Endothelial cell (in vitro differentiated cells): ENCODE results near the gene NEUROD2. TPM values are rescaled to one million over a fixed set of nuclear protein-coding genes. Genes with fewer than 3 reads are reported as not detected.

Source experiments
- DNase-seq: peaks from one replicate; pipeline ENCODE4 v3.0.0; 2021; ENCODE audit warnings: low spot score
- H3K27ac Mint-ChIP-seq: one replicate; pipeline ENCODE4 v1.8.0; 2021; ENCODE audit warnings: mixed read lengths, inconsistent platforms; ENCODE audit not compliant: unreplicated experiment
- H3K27me3 Mint-ChIP-seq: one replicate; pipeline ENCODE4 v1.8.0; 2021; ENCODE audit warnings: mild to moderate bottlenecking, moderate library complexity, mixed read lengths, inconsistent platforms; ENCODE audit not compliant: unreplicated experiment
- H3K36me3 Mint-ChIP-seq: one replicate; pipeline ENCODE4 v1.8.0; 2021; ENCODE audit warnings: mild to moderate bottlenecking, low read depth, mixed read lengths, inconsistent platforms; ENCODE audit not compliant: unreplicated experiment
- H3K4me1 Mint-ChIP-seq: one replicate; pipeline ENCODE4 v1.8.0; 2021; ENCODE audit warnings: mild to moderate bottlenecking, mixed read lengths, inconsistent platforms; ENCODE audit not compliant: unreplicated experiment
- H3K4me3 Mint-ChIP-seq: one replicate; pipeline ENCODE4 v1.8.0; 2021; ENCODE audit warnings: mild to moderate bottlenecking, mixed read lengths, inconsistent platforms; ENCODE audit not compliant: unreplicated experiment
- H3K9me3 Mint-ChIP-seq: one replicate; pipeline ENCODE4 v1.8.0; 2021; ENCODE audit warnings: mixed read lengths, inconsistent platforms; ENCODE audit not compliant: unreplicated experiment
- total RNA-seq: library from RNA; stranded (reverse); fragmentation: NEBNext Ultra II Directional; extraction: Animal tissue kit (Norgen Biotek cat#: 25700); gene quantifications from one replicate; pipeline ENCODE4 v1.2.1, GENCODE V29; 2021; ENCODE audit not compliant: unreplicated experiment
- TF ChIP-seq, protein P1 (sequence below): fragments of 200-600 bp; sonication (generic); IDR thresholded peaks from one replicate; pipeline ENCODE4 v1.5.0; 2021; ENCODE audit warnings: antibody characterized with exemption; ENCODE audit not compliant: unreplicated experiment

Gene NEUROD2
- total RNA-seq, 1 donor from 2014 or later = not detected

DNA sequence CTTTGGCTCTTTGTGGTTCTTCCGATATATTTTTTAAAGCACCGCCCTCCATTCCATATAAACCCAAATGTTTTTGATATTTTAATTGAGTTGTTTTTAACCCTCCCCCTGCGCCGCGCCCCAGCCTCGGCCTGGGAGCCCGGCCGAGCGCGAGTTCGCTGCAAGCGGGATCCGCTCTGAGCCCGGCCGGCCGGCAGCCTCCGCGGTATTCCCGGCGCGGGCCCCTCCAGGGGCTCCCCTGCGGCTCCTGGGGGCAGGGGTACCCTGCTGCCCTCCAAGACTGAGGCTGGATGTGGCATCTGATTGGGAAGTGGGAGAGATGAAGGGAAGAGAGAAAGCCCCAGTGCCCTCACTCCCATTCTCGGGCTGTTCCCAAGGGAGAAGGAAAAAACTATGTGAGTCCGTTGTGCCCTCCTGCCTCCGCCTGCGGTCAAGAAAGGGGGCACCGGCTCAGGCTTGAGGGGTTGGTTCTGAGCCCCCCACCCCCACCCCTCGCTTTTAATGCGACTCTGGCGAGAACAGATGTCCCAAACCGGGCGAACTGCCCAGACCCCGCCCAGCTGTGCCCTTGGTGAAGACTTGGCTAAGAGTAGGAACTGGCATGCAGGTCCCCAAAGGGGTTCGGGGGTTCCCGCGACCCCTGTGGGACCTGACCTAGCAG lies 8.6 kb downstream of the NEUROD2 start:
- H3K27me3 Mint-ChIP-seq = peaks cover 63% of the 10 kb centered on the region
- DNase-seq = no peak

DNA sequence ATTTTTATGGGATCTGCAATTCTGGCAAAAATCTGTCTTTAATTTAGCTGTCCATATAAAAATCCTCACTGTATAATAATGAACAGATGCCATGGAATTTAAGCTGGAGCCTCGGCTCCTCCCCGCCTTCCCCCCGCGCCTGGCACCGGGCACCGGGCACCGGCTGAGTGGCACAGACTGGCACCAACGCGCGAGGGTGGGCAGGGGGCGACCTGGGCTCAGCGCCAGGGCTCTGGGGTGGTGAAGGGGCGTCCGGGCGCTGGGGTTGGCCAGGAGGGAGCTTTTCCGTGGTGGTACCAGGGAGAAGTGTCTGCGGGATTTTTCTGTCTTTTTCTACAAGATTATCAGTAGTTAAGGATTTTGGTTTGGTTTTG lies 9.1 kb downstream of the NEUROD2 start:
- Mint-ChIP-seq H3K9me3 (no peaks in the 10 kb centered on the region), H3K4me1 (peaks cover 12% of the 10 kb centered on the region), H3K27ac (no peak overlapping the region), H3K4me3 (no peak overlapping the region), H3K36me3 (no peaks in the 10 kb centered on the region), H3K27me3 (peaks cover 65% of the 10 kb centered on the region)
- DNase-seq = no peak
- TF ChIP-seq, protein P1, sequence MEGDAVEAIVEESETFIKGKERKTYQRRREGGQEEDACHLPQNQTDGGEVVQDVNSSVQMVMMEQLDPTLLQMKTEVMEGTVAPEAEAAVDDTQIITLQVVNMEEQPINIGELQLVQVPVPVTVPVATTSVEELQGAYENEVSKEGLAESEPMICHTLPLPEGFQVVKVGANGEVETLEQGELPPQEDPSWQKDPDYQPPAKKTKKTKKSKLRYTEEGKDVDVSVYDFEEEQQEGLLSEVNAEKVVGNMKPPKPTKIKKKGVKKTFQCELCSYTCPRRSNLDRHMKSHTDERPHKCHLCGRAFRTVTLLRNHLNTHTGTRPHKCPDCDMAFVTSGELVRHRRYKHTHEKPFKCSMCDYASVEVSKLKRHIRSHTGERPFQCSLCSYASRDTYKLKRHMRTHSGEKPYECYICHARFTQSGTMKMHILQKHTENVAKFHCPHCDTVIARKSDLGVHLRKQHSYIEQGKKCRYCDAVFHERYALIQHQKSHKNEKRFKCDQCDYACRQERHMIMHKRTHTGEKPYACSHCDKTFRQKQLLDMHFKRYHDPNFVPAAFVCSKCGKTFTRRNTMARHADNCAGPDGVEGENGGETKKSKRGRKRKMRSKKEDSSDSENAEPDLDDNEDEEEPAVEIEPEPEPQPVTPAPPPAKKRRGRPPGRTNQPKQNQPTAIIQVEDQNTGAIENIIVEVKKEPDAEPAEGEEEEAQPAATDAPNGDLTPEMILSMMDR = no peak

More for the DNA sequence above, 8.6 kb downstream of the NEUROD2 start:
- Mint-ChIP-seq H3K4me3 (no peak overlapping the region), H3K9me3 (no peaks in the 10 kb centered on the region), H3K4me1 (peaks cover 12% of the 10 kb centered on the region), H3K27ac (no peak overlapping the region), H3K36me3 (no peaks in the 10 kb centered on the region)
- TF ChIP-seq, protein P1 = no peak

DNA sequence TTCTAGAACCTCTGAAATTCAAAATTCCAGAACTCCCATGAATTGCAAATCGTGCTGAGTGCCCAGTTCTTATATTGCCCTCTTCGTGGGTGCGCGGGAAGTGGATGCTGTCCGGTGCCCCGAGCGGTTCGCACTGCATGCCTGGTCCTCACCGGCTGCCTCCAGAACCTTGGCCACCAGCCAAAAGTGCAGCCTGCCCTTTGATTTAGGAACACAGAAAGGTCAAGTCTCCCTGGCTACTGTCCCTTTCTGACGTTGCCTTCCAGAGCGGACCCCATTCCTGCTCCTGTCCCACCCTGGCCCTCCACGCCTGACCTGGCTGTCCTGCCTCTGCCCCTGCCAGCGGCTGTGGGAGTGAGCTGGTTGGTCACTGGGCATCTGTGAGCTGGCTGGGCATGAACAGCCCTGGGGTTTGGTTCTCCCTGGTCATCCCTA lies 9.7 kb downstream of the NEUROD2 start:
- peaks cover 65% of the 10 kb centered on the region for H3K27me3 Mint-ChIP-seq
- H3K9me3 Mint-ChIP-seq = no peaks in the 10 kb centered on the region
- no peak overlapping the region for H3K27ac Mint-ChIP-seq
- TF ChIP-seq, protein P1 = no peak
- peaks cover 12% of the 10 kb centered on the region for H3K4me1 Mint-ChIP-seq
- no peaks in the 10 kb centered on the region for H3K36me3 Mint-ChIP-seq
- no peak for DNase-seq
- no peak overlapping the region for H3K4me3 Mint-ChIP-seq

DNA sequence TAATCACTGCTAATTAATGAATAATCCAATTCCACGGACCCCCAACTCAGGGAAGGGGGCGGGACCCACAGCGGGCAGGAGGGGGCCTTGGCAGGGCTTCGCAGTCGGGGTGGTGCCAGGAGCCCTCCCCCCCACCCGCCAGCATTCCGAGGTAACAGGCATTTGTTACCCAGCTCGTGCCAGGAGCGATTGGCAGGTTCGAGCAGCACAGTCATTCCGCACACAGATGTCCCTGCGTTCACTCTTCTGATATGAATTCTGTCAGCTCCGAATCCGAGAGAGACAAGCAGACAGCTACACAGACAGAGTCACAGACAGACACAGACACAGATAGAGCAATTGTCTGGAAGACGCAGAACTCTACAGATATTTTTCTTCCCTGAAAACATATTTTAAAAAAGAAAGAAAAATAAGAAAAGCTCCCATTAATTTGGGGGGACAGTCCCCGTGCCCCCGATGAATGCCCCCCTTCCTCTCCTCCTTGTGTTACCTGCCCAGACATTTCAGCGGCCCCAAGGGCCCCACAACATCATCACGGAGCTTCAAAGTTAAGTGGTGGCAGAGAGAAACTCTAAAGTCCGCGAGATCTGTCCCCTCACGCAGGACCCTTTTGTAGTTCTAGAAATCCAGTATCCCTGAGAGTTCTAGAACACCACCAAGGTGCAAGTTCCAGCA lies 10.2 kb downstream of the NEUROD2 start:
- TF ChIP-seq, protein P1 = no peak
- no peaks in the 10 kb centered on the region for H3K36me3 Mint-ChIP-seq
- H3K27me3 Mint-ChIP-seq = peaks cover 61% of the 10 kb centered on the region
- no peaks in the 10 kb centered on the region for H3K9me3 Mint-ChIP-seq
- no peak overlapping the region for H3K27ac Mint-ChIP-seq
- no peak for DNase-seq
- peaks cover 12% of the 10 kb centered on the region for H3K4me1 Mint-ChIP-seq
- no peak overlapping the region for H3K4me3 Mint-ChIP-seq
